Measurements from ENCODE around the gene TTC3.

The TTC3 gene

DNA sequence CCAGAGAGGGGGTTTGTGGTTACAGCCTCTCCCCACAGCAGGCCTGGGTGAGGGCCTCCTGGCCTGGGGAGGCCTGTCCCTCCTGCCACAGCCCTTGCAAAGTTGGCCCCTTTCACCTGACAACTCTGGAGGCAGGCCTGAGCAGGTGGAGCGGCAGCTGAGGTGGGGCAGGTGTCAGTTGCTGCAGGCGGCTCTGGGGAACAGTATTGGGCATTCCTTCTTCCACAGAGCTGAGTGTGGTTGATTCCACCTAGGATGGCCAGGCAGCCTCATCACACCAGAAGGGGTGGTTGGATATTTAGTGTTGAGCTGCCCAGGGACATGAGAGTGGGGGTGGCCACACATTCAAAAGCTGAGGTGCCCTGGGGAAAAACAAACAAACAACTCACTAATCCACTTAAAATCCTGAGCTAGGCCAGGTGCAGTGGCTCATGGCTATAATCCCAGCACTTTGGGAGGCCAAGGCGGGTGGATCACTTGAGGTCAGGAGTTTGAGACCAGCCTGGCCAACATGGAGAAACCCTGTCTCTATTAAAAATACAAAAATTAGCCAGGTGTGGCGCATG is 31.3 kb upstream of the TTC3 start:
- DNase-seq (ENCODE audit: low spot score) (no peak), ATAC-seq (ENCODE audit: low read depth) (no peak)
- Histone ChIP-seq H3K27ac (ENCODE audit: poor library complexity, severe bottlenecking) (no peak overlapping the region), H3K9me3 (ENCODE audit: severe bottlenecking) (no peaks in the 10 kb centered on the region), H3K27me3 (ENCODE audit: insufficient read depth, poor library complexity, severe bottlenecking) (no peaks in the 10 kb centered on the region), H3K4me1 (ENCODE audit: insufficient read depth, poor library complexity, severe bottlenecking) (peaks cover 2% of the 10 kb centered on the region), H3K4me3 (ENCODE audit: severe bottlenecking) (no peak overlapping the region), H3K36me3 (ENCODE audit: low read depth) (no peaks in the 10 kb centered on the region)
- TF ChIP-seq, protein P1, sequence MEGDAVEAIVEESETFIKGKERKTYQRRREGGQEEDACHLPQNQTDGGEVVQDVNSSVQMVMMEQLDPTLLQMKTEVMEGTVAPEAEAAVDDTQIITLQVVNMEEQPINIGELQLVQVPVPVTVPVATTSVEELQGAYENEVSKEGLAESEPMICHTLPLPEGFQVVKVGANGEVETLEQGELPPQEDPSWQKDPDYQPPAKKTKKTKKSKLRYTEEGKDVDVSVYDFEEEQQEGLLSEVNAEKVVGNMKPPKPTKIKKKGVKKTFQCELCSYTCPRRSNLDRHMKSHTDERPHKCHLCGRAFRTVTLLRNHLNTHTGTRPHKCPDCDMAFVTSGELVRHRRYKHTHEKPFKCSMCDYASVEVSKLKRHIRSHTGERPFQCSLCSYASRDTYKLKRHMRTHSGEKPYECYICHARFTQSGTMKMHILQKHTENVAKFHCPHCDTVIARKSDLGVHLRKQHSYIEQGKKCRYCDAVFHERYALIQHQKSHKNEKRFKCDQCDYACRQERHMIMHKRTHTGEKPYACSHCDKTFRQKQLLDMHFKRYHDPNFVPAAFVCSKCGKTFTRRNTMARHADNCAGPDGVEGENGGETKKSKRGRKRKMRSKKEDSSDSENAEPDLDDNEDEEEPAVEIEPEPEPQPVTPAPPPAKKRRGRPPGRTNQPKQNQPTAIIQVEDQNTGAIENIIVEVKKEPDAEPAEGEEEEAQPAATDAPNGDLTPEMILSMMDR (IDR thresholded peaks at IDR 0.05; ENCODE audit: poor library complexity, severe bottlenecking), result no peak

- no peak overlapping the region for H3K27ac ChIP-seq (ENCODE audit: poor library complexity, severe bottlenecking)
- TF ChIP-seq, protein P1 (IDR thresholded peaks at IDR 0.05; ENCODE audit: poor library complexity, severe bottlenecking), result no peak
- H3K4me1 ChIP-seq (ENCODE audit: insufficient read depth, poor library complexity, severe bottlenecking), result peaks cover 9% of the 10 kb centered on the region
- ATAC-seq (ENCODE audit: low read depth), result no peak
- no peak overlapping the region for H3K4me3 ChIP-seq (ENCODE audit: severe bottlenecking)
- no peak for DNase-seq (ENCODE audit: low spot score)
- H3K27me3 ChIP-seq (ENCODE audit: insufficient read depth, poor library complexity, severe bottlenecking), result no peaks in the 10 kb centered on the region
- H3K9me3 ChIP-seq (ENCODE audit: severe bottlenecking), result no peaks in the 10 kb centered on the region
- H3K36me3 ChIP-seq (ENCODE audit: low read depth), result no peaks in the 10 kb centered on the region
Measured at GRCh38 chr21:37043818-37044217, 29.2 kb upstream of the TTC3 start.

- ATAC-seq (ENCODE audit: low read depth) (no peak), DNase-seq (ENCODE audit: low spot score) (no peak)
- H3K4me1 ChIP-seq (ENCODE audit: insufficient read depth, poor library complexity, severe bottlenecking), result peaks cover 9% of the 10 kb centered on the region
- no peaks in the 10 kb centered on the region for H3K27me3 ChIP-seq (ENCODE audit: insufficient read depth, poor library complexity, severe bottlenecking)
- H3K4me3 ChIP-seq (ENCODE audit: severe bottlenecking), result no peak overlapping the region
- no peak overlapping the region for H3K27ac ChIP-seq (ENCODE audit: poor library complexity, severe bottlenecking)
- no peaks in the 10 kb centered on the region for H3K9me3 ChIP-seq (ENCODE audit: severe bottlenecking)
- TF ChIP-seq, protein P1 (IDR thresholded peaks at IDR 0.05; ENCODE audit: poor library complexity, severe bottlenecking), result no peak
- H3K36me3 ChIP-seq (ENCODE audit: low read depth), result no peaks in the 10 kb centered on the region
Measured at GRCh38 chr21:37044643-37045042, 28.4 kb upstream of the TTC3 start.

DNA sequence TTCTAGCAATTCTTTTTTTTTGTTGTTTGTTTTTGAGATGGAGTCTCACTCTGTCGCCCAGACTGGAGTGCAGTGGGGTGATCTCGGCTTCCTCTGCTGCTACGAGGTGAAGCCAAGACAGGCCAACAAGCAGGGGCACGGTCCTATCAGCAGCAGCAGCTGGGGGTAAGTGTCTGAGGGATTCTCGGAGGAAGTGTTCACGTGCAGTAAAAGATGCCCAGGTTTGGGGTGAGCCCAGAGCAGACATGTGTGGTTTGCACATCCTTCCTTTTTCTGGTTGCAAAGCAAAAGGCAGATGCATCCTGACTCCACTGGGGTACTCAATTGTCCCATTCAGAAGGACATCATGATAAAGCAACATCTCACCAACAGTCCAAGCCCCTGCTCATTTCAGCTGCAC is 27.9 kb upstream of the TTC3 start:
- DNase-seq (ENCODE audit: low spot score), result no peak
- TF ChIP-seq, protein P1 (IDR thresholded peaks at IDR 0.05; ENCODE audit: poor library complexity, severe bottlenecking), result no peak
- Histone ChIP-seq H3K27me3 (ENCODE audit: insufficient read depth, poor library complexity, severe bottlenecking) (no peaks in the 10 kb centered on the region), H3K36me3 (ENCODE audit: low read depth) (no peaks in the 10 kb centered on the region), H3K27ac (ENCODE audit: poor library complexity, severe bottlenecking) (no peak overlapping the region), H3K4me3 (ENCODE audit: severe bottlenecking) (no peak overlapping the region), H3K9me3 (ENCODE audit: severe bottlenecking) (no peaks in the 10 kb centered on the region), H3K4me1 (ENCODE audit: insufficient read depth, poor library complexity, severe bottlenecking) (peaks cover 9% of the 10 kb centered on the region)
- no peak for ATAC-seq (ENCODE audit: low read depth)

- H3K4me3 ChIP-seq (ENCODE audit: severe bottlenecking), result no peak overlapping the region
- DNase-seq (ENCODE audit: low spot score) (no peak), ATAC-seq (ENCODE audit: low read depth) (no peak)
- TF ChIP-seq, protein P1 (IDR thresholded peaks at IDR 0.05; ENCODE audit: poor library complexity, severe bottlenecking), result no peak
- H3K27me3 ChIP-seq (ENCODE audit: insufficient read depth, poor library complexity, severe bottlenecking), result no peaks in the 10 kb centered on the region
- H3K4me1 ChIP-seq (ENCODE audit: insufficient read depth, poor library complexity, severe bottlenecking), result peaks cover 9% of the 10 kb centered on the region
- no peak overlapping the region for H3K27ac ChIP-seq (ENCODE audit: poor library complexity, severe bottlenecking)
- H3K9me3 ChIP-seq (ENCODE audit: severe bottlenecking), result no peaks in the 10 kb centered on the region
- H3K36me3 ChIP-seq (ENCODE audit: low read depth), result no peaks in the 10 kb centered on the region
Measured at GRCh38 chr21:37045556-37045955, 27.5 kb upstream of the TTC3 start.

Data from RWPE2 (cell line).